OCI-LY3 (cell line): Measurements from ENCODE around the gene YPEL5.

Experiments
- H2AFZ ChIP-seq: fragments of 200-600, 300-600 bp; shearing (Covaris generic); 2 replicates; pipeline ENCODE4 v1.6.0; 2014; ENCODE audit warnings: antibody characterized with exemption, low read depth, low read length
- H3K27ac ChIP-seq: fragments of 200-600, 300-600 bp; sonication (generic); 2 replicates; pipeline ENCODE4 v1.5.1; 2014; ENCODE audit warnings: mild to moderate bottlenecking, low read length, moderate library complexity, mixed read lengths
- H3K27me3 ChIP-seq: fragments of 200-600, 300-600 bp; sonication (generic); 2 replicates; pipeline ENCODE4 v1.6.1; 2014; ENCODE audit warnings: low read depth, low read length, mixed read lengths
- H3K36me3 ChIP-seq: fragments of 200-600, 300-600 bp; sonication (generic); replicated peaks from 2 replicates; pipeline ENCODE3; 2014; ENCODE audit warnings: low read depth, low read length, mixed read lengths
- H3K4me1 ChIP-seq: fragments of 300-600, 200-600 bp; sonication (generic); 2 replicates; pipeline ENCODE4 v1.6.1; 2014; ENCODE audit warnings: low read length, mixed read lengths
- H3K4me2 ChIP-seq: fragments of 200-600, 300-600 bp; sonication (generic); 2 replicates; pipeline ENCODE4 v1.6.1; 2014; ENCODE audit warnings: low read length, mixed read lengths
- H3K4me3 ChIP-seq: fragments of 300-600, 200-600 bp; sonication (generic); 2 replicates; pipeline ENCODE4 v1.5.1; 2014; ENCODE audit warnings: antibody characterized with exemption, mild to moderate bottlenecking, low read length, moderate library complexity
- H3K79me2 ChIP-seq: fragments of 300-600, 200-600 bp; shearing (Covaris generic); 2 replicates; pipeline ENCODE4 v1.6.1; 2014; ENCODE audit warnings: mild to moderate bottlenecking, low read length, mixed read lengths
- H3K9ac ChIP-seq: fragments of 300-600, 200-600 bp; shearing (Covaris generic); 2 replicates; pipeline ENCODE4 v1.6.0; 2014; ENCODE audit warnings: mild to moderate bottlenecking, low read length, moderate library complexity
- H3K9me3 ChIP-seq: fragments of 200-600, 300-600 bp; shearing (Covaris generic); 2 replicates; pipeline ENCODE4 v1.6.1; 2014; ENCODE audit warnings: low read length, mixed read lengths; ENCODE audit not compliant: insufficient read depth
- H4K20me1 ChIP-seq: fragments of 200-600, 300-600 bp; sonication (generic); 2 replicates; pipeline ENCODE4 v1.6.1; 2016; ENCODE audit warnings: low read length, mixed read lengths; ENCODE audit not compliant: insufficient read depth
- CTCF ChIP-seq: fragments of 200-600, 300-600 bp; sonication (generic); IDR thresholded peaks from 2 replicates; pipeline ENCODE4 v1.5.1; 2014; ENCODE audit warnings: antibody characterized with exemption, low read length, low read depth
- EZH2phosphoT487 ChIP-seq: fragments of 200-600 bp; shearing (Covaris generic); IDR thresholded peaks from 2 replicates; pipeline ENCODE4 v1.6.1; 2018; ENCODE audit warnings: antibody characterized with exemption, mixed run types, low read depth

YPEL5 gene

GRCh38 chr2:30165617-30166016 lies 18.8 kb downstream of the YPEL5 start:
- TF ChIP-seq EZH2phosphoT487 (no peak), CTCF (no peak)
- Histone ChIP-seq H4K20me1 (no peaks in the 10 kb centered on the region), H3K9ac (no peak overlapping the region), H3K79me2 (no peaks in the 10 kb centered on the region), H3K4me1 (peaks cover 4% of the 10 kb centered on the region; the same call in 1 of the 2 replicates), H3K27me3 (no peaks in the 10 kb centered on the region), H3K9me3 (no peaks in the 10 kb centered on the region), H3K27ac (no peak overlapping the region), H3K36me3 (no peaks in the 10 kb centered on the region), H2AFZ (no peak overlapping the region), H3K4me2 (no peak overlapping the region), H3K4me3 (no peak overlapping the region)

- TF ChIP-seq CTCF, result no peak
- no peak for TF ChIP-seq EZH2phosphoT487
- peaks cover 4% of the 10 kb centered on the region for H3K27me3 ChIP-seq
Measured at GRCh38 chr2:30172627-30173026, 25.8 kb downstream of the YPEL5 start.

DNA sequence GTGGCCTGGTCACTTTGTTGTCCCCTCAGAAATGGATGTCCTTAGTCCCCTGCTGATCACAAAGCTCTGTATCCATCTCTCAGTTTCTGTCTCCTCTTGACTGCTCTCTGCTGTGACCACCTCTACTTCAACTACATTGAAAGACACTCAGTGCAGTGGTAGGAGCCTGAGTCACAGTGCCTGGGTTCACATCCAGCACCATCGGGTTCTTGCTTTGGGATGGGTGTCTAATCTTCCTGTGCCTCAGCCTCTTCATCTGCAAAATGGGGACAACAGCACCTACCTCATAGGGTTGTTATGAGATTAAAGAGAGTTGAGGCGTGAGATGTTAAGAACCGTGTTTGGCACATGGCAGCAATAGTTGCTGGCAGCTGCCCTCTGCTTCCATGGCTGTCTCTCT lies 30.6 kb downstream of the YPEL5 start:
- Histone ChIP-seq H3K9ac (no peak overlapping the region), H3K4me3 (no peak overlapping the region), H3K4me2 (no peak overlapping the region), H3K79me2 (no peaks in the 10 kb centered on the region), H3K9me3 (no peaks in the 10 kb centered on the region), H3K27me3 (peaks cover 18% of the 10 kb centered on the region), H2AFZ (no peak overlapping the region), H3K27ac (no peak overlapping the region), H4K20me1 (no peaks in the 10 kb centered on the region), H3K36me3 (no peaks in the 10 kb centered on the region), H3K4me1 (no peaks in the 10 kb centered on the region)
- TF ChIP-seq EZH2phosphoT487 (no peak), CTCF (no peak)

More at GRCh38 chr2:30172627-30173026, 25.8 kb downstream of the YPEL5 start:
- H3K9me3 ChIP-seq, result no peaks in the 10 kb centered on the region
- H3K27ac ChIP-seq, result no peak overlapping the region
- H4K20me1 ChIP-seq, result no peaks in the 10 kb centered on the region
- no peak overlapping the region for H2AFZ ChIP-seq
- H3K4me2 ChIP-seq, result no peak overlapping the region
- H3K9ac ChIP-seq, result no peak overlapping the region
- no peaks in the 10 kb centered on the region for H3K79me2 ChIP-seq
- no peaks in the 10 kb centered on the region for H3K4me1 ChIP-seq
- no peak overlapping the region for H3K4me3 ChIP-seq
- H3K36me3 ChIP-seq, result no peaks in the 10 kb centered on the region

GRCh38 chr2:30177956-30178355 lies 31.1 kb downstream of the YPEL5 start:
- Histone ChIP-seq H3K9ac (no peak overlapping the region), H3K4me1 (no peaks in the 10 kb centered on the region), H3K4me3 (no peak overlapping the region), H4K20me1 (no peaks in the 10 kb centered on the region), H3K36me3 (no peaks in the 10 kb centered on the region), H3K79me2 (no peaks in the 10 kb centered on the region), H3K9me3 (no peaks in the 10 kb centered on the region), H3K27me3 (peaks cover 18% of the 10 kb centered on the region), H3K4me2 (no peak overlapping the region), H3K27ac (no peak overlapping the region), H2AFZ (no peak overlapping the region)
- no peak for TF ChIP-seq CTCF
- TF ChIP-seq EZH2phosphoT487, result no peak
